Mesodermal cell (in vitro differentiated cells): Measurements from ENCODE around the gene TLE1.

Source experiments
- H3K27ac ChIP-seq: 2 replicates; pipeline ENCODE4 v1.7.0; 2013; ENCODE audit warnings: mild to moderate bottlenecking, low read depth, low read length, moderate library complexity; ENCODE audit not compliant: severe bottlenecking
- H3K36me3 ChIP-seq: 2 replicates; pipeline ENCODE4 v1.7.1; 2013; ENCODE audit warnings: mild to moderate bottlenecking, low read length, moderate library complexity; ENCODE audit not compliant: control insufficient read depth, insufficient read depth
- H3K4me1 ChIP-seq: one replicate; pipeline ENCODE4 v1.7.1; 2013; ENCODE audit warnings: mild to moderate bottlenecking, low read length; ENCODE audit not compliant: insufficient read depth, control insufficient read depth, poor library complexity, severe bottlenecking
- H3K4me3 ChIP-seq: 2 replicates; pipeline ENCODE4 v1.7.0; 2013; ENCODE audit warnings: low read length, control low read depth, mild to moderate bottlenecking; ENCODE audit not compliant: insufficient read depth, poor library complexity, severe bottlenecking; ENCODE audit errors: extremely low read depth
- H3K9me3 ChIP-seq: 2 replicates; pipeline ENCODE4 v1.7.1; 2013; ENCODE audit warnings: mild to moderate bottlenecking, low read length, moderate library complexity; ENCODE audit not compliant: control insufficient read depth
- WGBS, 2 experiments: methylation state at CpG; one replicate each; pipeline ENCODE4 v1.1.5; 2013; ENCODE audit warnings: missing lambda C conversion rate in 2 of 2; ENCODE audit not compliant: insufficient coverage in 2 of 2; 5-methylcytosine and 5-hydroxymethylcytosine counted together

The TLE1 gene

DNA sequence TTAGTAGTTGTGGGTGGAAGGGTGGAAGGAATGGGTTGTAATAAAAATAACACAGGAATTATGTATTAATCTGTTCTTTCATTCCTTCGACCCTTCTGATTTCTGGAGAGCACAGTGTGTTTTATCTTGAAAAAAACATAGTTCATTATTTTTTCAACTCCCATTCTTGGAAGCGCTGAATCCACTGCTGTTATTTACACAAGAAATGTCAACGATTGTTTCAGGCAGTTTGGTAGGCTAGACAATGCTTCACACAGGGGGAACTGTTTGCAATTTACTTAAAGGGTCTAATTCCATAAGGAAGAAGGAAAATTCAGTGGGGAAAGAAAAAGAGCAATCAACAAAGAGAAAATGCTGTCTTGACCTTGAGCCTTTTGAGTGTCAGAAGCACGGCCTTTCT is 142.9 kb downstream of the TLE1 start:
- no peak overlapping the region for H3K27ac ChIP-seq
- no peaks in the 10 kb centered on the region for H3K9me3 ChIP-seq
- no peaks in the 10 kb centered on the region for H3K36me3 ChIP-seq
- H3K4me3 ChIP-seq: no peak overlapping the region
- peaks cover 32% of the 10 kb centered on the region for H3K4me1 ChIP-seq
- 63 to 67% methylated on average over 1 to 2 of the region's 4 CpGs for WGBS, 2 experiments

- H3K4me1 ChIP-seq: peaks cover 17% of the 10 kb centered on the region
- H3K27ac ChIP-seq: no peak overlapping the region
- no peaks in the 10 kb centered on the region for H3K36me3 ChIP-seq
- H3K9me3 ChIP-seq: no peaks in the 10 kb centered on the region
- no CpG with 5 or more reads among the region's 1 CpG for WGBS, 2 experiments
- no peak overlapping the region for H3K4me3 ChIP-seq
These were observed 145.7 kb downstream of the TLE1 start for GRCh38 chr9:81543695-81544094.

DNA sequence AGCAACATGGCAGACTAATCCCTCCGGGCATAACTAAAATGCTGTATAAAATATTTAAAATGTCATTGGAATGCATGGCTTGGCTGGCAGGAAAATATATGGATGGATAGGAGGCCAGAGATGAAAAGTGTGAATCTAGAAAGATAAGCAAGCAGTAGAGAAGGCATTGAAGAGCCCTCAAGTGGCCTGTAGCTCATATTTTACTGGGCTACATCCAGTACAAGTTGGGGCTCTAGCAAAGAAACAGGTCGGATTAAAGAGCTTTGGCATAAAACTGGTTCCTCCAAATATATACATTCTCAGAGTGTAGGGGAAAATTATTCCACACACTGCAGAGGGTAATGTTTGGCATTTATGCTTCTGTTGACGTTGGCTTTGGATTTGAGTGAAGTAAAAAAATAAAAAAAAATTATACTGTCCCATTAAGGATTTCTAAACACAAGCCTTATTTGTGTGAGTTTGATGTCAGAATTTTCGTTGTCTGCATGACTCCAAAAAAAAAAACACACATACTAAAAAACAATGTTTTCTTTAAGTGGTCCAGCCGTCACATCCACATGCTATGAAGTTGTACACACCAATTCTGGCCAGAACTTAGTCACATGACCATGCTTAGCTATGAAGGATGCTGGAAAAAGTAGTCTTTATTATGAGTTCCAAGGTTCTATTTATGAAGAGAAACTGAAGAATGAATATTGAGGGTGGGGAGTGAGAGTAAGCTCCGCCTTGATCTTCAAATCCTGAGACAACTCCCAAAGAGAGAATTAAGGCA is 147.0 kb downstream of the TLE1 start:
- Histone ChIP-seq H3K9me3 (no peaks in the 10 kb centered on the region), H3K36me3 (no peaks in the 10 kb centered on the region), H3K4me3 (no peak overlapping the region), H3K4me1 (peaks cover 11% of the 10 kb centered on the region), H3K27ac (no peak overlapping the region)
- 83 to 100% methylated on average over 1 of the region's 6 CpGs for WGBS, 2 experiments

DNA sequence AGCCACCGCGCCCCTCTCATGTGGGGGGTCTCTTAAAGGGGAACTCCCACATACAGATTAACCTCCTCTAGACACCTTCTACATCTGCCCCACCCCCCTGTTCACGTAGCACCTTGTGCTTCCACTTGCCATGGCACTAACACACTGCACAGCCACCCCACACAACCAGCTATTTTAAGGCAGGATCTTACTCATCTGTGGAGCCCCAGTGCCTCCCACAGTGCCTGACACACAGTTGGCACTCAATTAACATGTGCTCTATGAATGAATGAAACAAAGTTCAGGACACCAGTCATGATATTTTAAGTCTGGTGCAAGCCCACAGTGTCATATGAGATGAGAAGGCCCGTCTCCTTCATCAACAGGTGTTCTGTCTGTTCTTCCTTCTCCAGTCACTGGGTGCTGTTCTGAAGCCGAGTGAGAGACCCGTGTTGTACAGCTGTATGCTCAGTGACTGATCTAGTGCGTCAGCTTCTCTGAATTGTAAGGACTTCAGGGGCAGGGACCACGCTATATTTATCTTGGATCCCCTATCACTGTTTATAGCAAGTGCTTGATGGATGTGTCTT is 149.1 kb downstream of the TLE1 start:
- WGBS, 2 experiments: 91 to 97% methylated on average over 5 to 8 of the region's 8 CpGs
- Histone ChIP-seq H3K4me1 (peaks cover 11% of the 10 kb centered on the region), H3K4me3 (no peak overlapping the region), H3K36me3 (no peaks in the 10 kb centered on the region), H3K9me3 (no peaks in the 10 kb centered on the region), H3K27ac (no peak overlapping the region)

- Histone ChIP-seq H3K4me1 (peaks cover 11% of the 10 kb centered on the region), H3K4me3 (no peak overlapping the region), H3K36me3 (no peaks in the 10 kb centered on the region), H3K27ac (no peak overlapping the region), H3K9me3 (no peaks in the 10 kb centered on the region)
- 100% methylated on average over 2 of the region's 3 CpGs; no CpG with 5 or more reads in 1 of the 2 experiments for WGBS, 2 experiments
These were observed 150.0 kb downstream of the TLE1 start for GRCh38 chr9:81539317-81539716.

- Histone ChIP-seq H3K4me1 (peaks cover 11% of the 10 kb centered on the region), H3K27ac (no peak overlapping the region), H3K4me3 (no peak overlapping the region), H3K36me3 (no peaks in the 10 kb centered on the region), H3K9me3 (no peaks in the 10 kb centered on the region)
- 87 to 97% methylated on average over 3 of the region's 6 CpGs for WGBS, 2 experiments
These were observed 150.5 kb downstream of the TLE1 start for GRCh38 chr9:81538890-81539289.

DNA sequence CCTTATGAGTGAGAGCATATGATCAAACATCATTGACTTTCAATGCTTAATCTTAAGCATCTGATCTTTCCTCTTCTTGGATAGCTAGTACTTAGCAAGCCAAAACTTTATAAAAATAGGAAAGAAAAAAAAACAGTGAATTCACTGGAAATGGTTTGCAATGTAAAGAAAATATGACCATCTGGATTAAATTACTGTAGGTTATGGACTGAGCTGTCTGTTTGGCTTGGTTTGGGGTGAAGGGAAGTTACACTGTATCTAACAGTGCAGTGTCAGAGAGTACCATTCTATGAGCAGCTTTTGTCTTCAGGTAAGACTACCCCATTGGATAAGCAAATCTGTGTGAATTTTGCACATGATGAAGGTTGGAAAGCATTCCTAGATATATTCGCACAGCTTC is 151.4 kb downstream of the TLE1 start:
- 83% methylated on average over 1 of the region's 1 CpG; no CpG with 5 or more reads in 1 of the 2 experiments for WGBS, 2 experiments
- H3K36me3 ChIP-seq: no peaks in the 10 kb centered on the region
- no peaks in the 10 kb centered on the region for H3K9me3 ChIP-seq
- no peak overlapping the region for H3K4me3 ChIP-seq
- no peak overlapping the region for H3K27ac ChIP-seq
- H3K4me1 ChIP-seq: peaks cover 11% of the 10 kb centered on the region

DNA sequence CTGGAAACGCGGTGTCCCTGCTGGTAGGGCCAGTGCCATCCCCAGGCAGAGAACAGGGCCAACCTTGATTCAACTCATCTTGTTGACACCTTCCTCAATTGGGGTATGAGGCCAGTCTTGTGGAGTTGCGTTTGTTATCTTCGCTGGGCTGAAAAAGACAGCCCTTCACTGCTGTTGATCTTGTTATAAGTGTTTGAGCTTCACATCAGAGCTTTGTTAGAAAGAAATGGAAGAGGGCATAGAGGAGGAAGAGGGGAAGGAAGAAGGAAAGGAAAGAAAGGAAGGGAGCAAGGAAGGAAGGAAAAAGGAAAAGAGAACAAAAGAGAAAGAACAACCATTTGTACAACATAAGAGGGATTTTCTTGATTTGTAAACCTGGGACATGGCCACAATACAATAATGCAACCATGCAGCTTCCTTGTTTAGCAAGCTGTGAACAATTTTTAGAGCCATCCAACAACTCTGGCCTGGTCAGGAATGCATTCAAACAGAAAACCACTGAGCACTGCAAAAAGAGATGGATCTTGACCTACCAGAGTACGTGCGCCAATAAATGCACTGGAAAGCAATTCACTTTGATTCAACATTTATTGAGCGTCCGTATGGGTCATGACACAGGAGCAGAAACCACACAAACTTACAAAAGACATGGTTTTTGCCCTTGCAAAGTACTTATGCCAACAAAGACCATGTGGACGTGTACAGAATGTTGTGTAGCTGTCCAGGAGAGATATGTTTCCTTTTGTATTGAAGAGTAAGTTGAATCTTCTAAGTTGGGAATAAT is 152.9 kb downstream of the TLE1 start:
- H3K4me1 ChIP-seq: peaks cover 11% of the 10 kb centered on the region
- no peak overlapping the region for H3K4me3 ChIP-seq
- H3K9me3 ChIP-seq: no peaks in the 10 kb centered on the region
- no peak overlapping the region for H3K27ac ChIP-seq
- no peaks in the 10 kb centered on the region for H3K36me3 ChIP-seq
- 92 to 99% methylated on average over 9 of the region's 9 CpGs for WGBS, 2 experiments

- no peak overlapping the region for H3K4me3 ChIP-seq
- no peaks in the 10 kb centered on the region for H3K36me3 ChIP-seq
- peaks cover 11% of the 10 kb centered on the region for H3K4me1 ChIP-seq
- no peaks in the 10 kb centered on the region for H3K9me3 ChIP-seq
- peak overlapping the region; percentile 60 for H3K27ac ChIP-seq
- 82 to 85% methylated on average over 4 to 5 of the region's 9 CpGs for whole genome bisulfite sequencing, 2 experiments
These were observed 153.7 kb downstream of the TLE1 start for GRCh38 chr9:81535542-81536241.

GRCh38 chr9:81534138-81534875 is 155.0 kb downstream of the TLE1 start:
- H3K4me1 ChIP-seq: peaks cover 11% of the 10 kb centered on the region
- no peaks in the 10 kb centered on the region for H3K36me3 ChIP-seq
- no peak overlapping the region for H3K27ac ChIP-seq
- no CpG with 5 or more reads among the region's 4 CpGs for WGBS, 2 experiments
- H3K9me3 ChIP-seq: peaks cover 3% of the 10 kb centered on the region
- H3K4me3 ChIP-seq: no peak overlapping the region
